C4-2B (cell line): Measurements from ENCODE around the gene RIN1.

ENCODE experiments used
- ZFX ChIP-seq: fragments of 450-650 bp; IDR thresholded peaks from 2 replicates; pipeline ENCODE4 v1.6.1; 2017
- TF ChIP-seq, protein P1 (sequence below): fragments of 450-650 bp; conservative IDR thresholded peaks from 2 replicates; pipeline ENCODE4 v1.5.1; 2017; ENCODE audit warnings: mild to moderate bottlenecking

DNA sequence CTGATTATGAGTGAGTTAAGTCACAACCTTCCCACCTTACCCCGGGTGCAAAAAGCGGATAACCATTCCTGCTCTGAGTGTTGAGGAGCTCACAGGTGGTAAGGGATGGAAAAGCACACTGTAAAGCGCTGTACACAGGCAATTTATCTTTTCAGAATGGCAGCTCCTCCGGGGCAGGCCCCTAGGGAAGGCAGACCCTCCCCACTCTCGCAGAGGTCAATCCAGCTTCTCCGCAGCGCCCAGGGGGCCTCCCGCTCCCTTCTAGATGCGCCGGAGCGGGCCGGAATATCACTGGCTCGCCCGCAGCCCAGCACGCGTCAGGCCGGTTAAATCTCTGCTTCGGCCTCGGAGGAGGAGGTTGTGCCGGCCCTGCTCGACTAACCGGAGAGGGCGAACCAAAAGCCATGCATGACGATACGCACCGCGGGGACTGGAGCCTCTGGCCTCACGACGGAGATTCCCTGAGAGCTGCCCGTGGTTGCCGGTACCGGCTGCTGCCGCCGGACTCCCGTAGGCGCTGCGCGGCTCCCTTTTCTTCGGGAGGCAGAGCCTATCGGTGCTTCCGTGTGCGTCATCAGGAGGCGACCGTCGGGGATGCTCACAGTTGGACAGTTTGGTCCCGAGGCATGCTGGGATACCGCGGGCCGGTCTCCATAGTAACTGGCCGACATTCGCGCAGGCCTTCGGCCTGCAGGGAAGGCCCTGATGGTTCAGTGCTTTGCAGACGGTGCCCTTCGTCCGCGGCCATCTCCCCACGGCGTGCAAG lies 8.5 kb upstream of the RIN1 start, which contains the start of gene BRMS1:
- TF ChIP-seq, protein P1, sequence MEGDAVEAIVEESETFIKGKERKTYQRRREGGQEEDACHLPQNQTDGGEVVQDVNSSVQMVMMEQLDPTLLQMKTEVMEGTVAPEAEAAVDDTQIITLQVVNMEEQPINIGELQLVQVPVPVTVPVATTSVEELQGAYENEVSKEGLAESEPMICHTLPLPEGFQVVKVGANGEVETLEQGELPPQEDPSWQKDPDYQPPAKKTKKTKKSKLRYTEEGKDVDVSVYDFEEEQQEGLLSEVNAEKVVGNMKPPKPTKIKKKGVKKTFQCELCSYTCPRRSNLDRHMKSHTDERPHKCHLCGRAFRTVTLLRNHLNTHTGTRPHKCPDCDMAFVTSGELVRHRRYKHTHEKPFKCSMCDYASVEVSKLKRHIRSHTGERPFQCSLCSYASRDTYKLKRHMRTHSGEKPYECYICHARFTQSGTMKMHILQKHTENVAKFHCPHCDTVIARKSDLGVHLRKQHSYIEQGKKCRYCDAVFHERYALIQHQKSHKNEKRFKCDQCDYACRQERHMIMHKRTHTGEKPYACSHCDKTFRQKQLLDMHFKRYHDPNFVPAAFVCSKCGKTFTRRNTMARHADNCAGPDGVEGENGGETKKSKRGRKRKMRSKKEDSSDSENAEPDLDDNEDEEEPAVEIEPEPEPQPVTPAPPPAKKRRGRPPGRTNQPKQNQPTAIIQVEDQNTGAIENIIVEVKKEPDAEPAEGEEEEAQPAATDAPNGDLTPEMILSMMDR = no peak
- TF ChIP-seq ZFX = peak; percentile 93
